ENCODE measurements around the gene ATF7. TPM values are rescaled to one million over a fixed set of nuclear protein-coding genes. Genes with fewer than 3 reads are reported as not detected.

Gene ATF7
- 16.3 to 18.9 TPM (median 17.7 TPM) in 5 replicates for total RNA-seq (2022; extraction: Qiagen RNA extraction)

GRCh38 chr12:53625946-53626701 lies at the start of gene ATF7:
TSS of gene ATF7 (minus strand) at chr12:53626382. CDS start at chr12:53601000, 25,382 bp downstream.

GRCh38 chr12:53506881-53507602 lies 119.1 kb downstream of the ATF7 start, which contains the start of gene NPFF:
TSS of gene NPFF (minus strand) at chr12:53507484. CDS start at chr12:53507474, 10 bp downstream.

GRCh38 chr12:53500776-53501614 lies 125.2 kb downstream of the ATF7 start, which contains the start of gene TARBP2:
TSS of gene TARBP2 (plus strand) at chr12:53501283. CDS start at chr12:53501409, 126 bp downstream.

GRCh38 chr12:53499266-53500141 lies 126.7 kb downstream of the ATF7 start, which contains the start of gene MAP3K12:
TSS of gene MAP3K12 (minus strand) at chr12:53499458. CDS start at chr12:53487391, 12,067 bp downstream.

Other genes with a start within 250 kb of the ATF7 start
- 18.6 to 26.9 TPM (median 22.5 TPM) in 5 replicates for gene SP1, start 246.2 kb downstream of the ATF7 start, total RNA-seq (2022; extraction: Qiagen RNA extraction)
- 1.0 to 2.1 TPM (median 1.4 TPM) in 5 replicates for gene AMHR2, start 202.5 kb downstream of the ATF7 start, total RNA-seq (2022; extraction: Qiagen RNA extraction)
- 307 to 394 TPM (median 366 TPM) in 5 replicates for gene PRR13, start 184.6 kb downstream of the ATF7 start, total RNA-seq (2022; extraction: Qiagen RNA extraction)
- 625 to 659 TPM (median 634 TPM) in 5 replicates for gene PCBP2, start 174.3 kb downstream of the ATF7 start, total RNA-seq (2022; extraction: Qiagen RNA extraction)
- 10.1 to 18.8 TPM (median 17.3 TPM) in 5 replicates for gene MAP3K12, start 126.9 kb downstream of the ATF7 start, total RNA-seq (2022; extraction: Qiagen RNA extraction)
- gene TARBP2, start 125.1 kb downstream of the ATF7 start, total RNA-seq (2022; extraction: Qiagen RNA extraction): 40.6 to 62.1 TPM (median 60.8 TPM) in 5 replicates
- gene NPFF, start 118.9 kb downstream of the ATF7 start, total RNA-seq (2022; extraction: Qiagen RNA extraction): not detected in 5 replicates
- 597 to 726 TPM (median 680 TPM) in 5 replicates for gene ATP5MC2, start 49.7 kb upstream of the ATF7 start, total RNA-seq (2022; extraction: Qiagen RNA extraction)
- gene CALCOCO1, start 101.1 kb upstream of the ATF7 start, total RNA-seq (2022; extraction: Qiagen RNA extraction): 17.3 to 24.8 TPM (median 21.1 TPM) in 5 replicates
- gene CISTR, start 125.6 kb upstream of the ATF7 start, total RNA-seq (2022; extraction: Qiagen RNA extraction): not detected in 5 replicates